SK-N-MC (cell line): ENCODE results near the gene USP40.

Experiments
- EZH2 ChIP-seq: fragments of 200-600 bp; sonication (generic); IDR thresholded peaks from one replicate; pipeline ENCODE4 v1.6.1; 2017; ENCODE audit warnings: antibody characterized with exemption
- FOXP2 ChIP-seq: optimal IDR thresholded peaks from 2 replicates; pipeline ENCODE3; 2011; ENCODE audit warnings: mild to moderate bottlenecking, moderate library complexity; ENCODE audit not compliant: insufficient read depth; ENCODE audit errors: extremely low read length, control extremely low read depth
- POLR2AphosphoS5 ChIP-seq: IDR thresholded peaks from 2 replicates; pipeline ENCODE4 v1.6.1; 2012; ENCODE audit warnings: mild to moderate bottlenecking, low read depth, low read length, borderline replicate concordance

DNA sequence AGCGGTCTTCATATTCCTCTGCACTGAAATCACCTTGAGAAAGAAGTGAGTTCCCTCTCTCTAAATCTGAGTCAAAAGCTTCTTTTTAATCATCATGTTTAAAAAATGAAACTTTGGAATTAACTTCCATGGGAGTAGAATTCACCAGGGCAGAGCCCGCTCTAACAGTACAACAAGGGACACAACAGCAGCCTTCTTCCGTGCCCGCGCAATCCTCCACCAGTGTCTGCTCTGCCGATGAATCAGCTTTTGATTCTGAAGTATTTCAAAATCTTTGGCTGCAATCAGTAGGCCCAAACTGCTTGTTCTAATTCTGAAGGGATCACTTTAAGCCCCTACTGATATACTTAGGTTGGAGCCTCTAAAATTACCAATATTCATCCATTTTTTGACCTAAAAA is 76.9 kb downstream of the USP40 start:
- TF ChIP-seq POLR2AphosphoS5 (no peak), EZH2 (no peak), FOXP2 (no peak)
